Measurements from ENCODE around the gene CGNL1.

CGNL1 gene

GRCh38 chr15:57375827-57376695 lies at the start of gene CGNL1:
Gene CGNL1, plus strand, starts transcription at chr15:57376505. Its CDS starts 61,495 bp downstream, at chr15:57438000.
- DNase-seq (ENCODE audit: low spot score): peak; percentile 60

- DNase-seq (ENCODE audit: low spot score): no peak
These were observed 48.3 kb upstream of the CGNL1 start for GRCh38 chr15:57327985-57328471.

GRCh38 chr15:57328479-57328878 lies 47.8 kb upstream of the CGNL1 start:
- no peak for DNase-seq (ENCODE audit: low spot score)

- DNase-seq (ENCODE audit: low spot score): no peak
These were observed 47.4 kb upstream of the CGNL1 start for GRCh38 chr15:57328897-57329296.

GRCh38 chr15:57329582-57330367 lies 46.5 kb upstream of the CGNL1 start:
- DNase-seq (ENCODE audit: low spot score): no peak

- DNase-seq (ENCODE audit: low spot score): no peak
These were observed 45.5 kb upstream of the CGNL1 start for GRCh38 chr15:57330619-57331340.

GRCh38 chr15:57332326-57332725 lies 44.0 kb upstream of the CGNL1 start:
- DNase-seq (ENCODE audit: low spot score): no peak

GRCh38 chr15:57333487-57333886 lies 42.8 kb upstream of the CGNL1 start:
- DNase-seq (ENCODE audit: low spot score): no peak

- no peak for DNase-seq (ENCODE audit: low spot score)
These were observed 42.0 kb upstream of the CGNL1 start for GRCh38 chr15:57334257-57334656.

GRCh38 chr15:57335293-57335715 lies 41.0 kb upstream of the CGNL1 start:
- no peak for DNase-seq (ENCODE audit: low spot score)

GRCh38 chr15:57335719-57336118 lies 40.6 kb upstream of the CGNL1 start:
- DNase-seq (ENCODE audit: low spot score): no peak

- no peak for DNase-seq (ENCODE audit: low spot score)
These were observed 38.4 kb upstream of the CGNL1 start for GRCh38 chr15:57337868-57338411.

- no peak for DNase-seq (ENCODE audit: low spot score)
These were observed 37.0 kb upstream of the CGNL1 start for GRCh38 chr15:57339321-57339720.

- DNase-seq (ENCODE audit: low spot score): peak; percentile 26
These were observed 35.5 kb upstream of the CGNL1 start for GRCh38 chr15:57340682-57341259.

GRCh38 chr15:57343048-57343447 lies 33.3 kb upstream of the CGNL1 start:
- no peak for DNase-seq (ENCODE audit: low spot score)

GRCh38 chr15:57343498-57343897 lies 32.8 kb upstream of the CGNL1 start:
- DNase-seq (ENCODE audit: low spot score): no peak

- no peak for DNase-seq (ENCODE audit: low spot score)
These were observed 32.0 kb upstream of the CGNL1 start for GRCh38 chr15:57344282-57344681.

GRCh38 chr15:57345584-57345983 lies 30.7 kb upstream of the CGNL1 start:
- peak; percentile 36 for DNase-seq (ENCODE audit: low spot score)

GRCh38 chr15:57348081-57348480 lies 28.2 kb upstream of the CGNL1 start:
- DNase-seq (ENCODE audit: low spot score): no peak

GRCh38 chr15:57352535-57353316 lies 23.6 kb upstream of the CGNL1 start:
- DNase-seq (ENCODE audit: low spot score): no peak

- no peak for DNase-seq (ENCODE audit: low spot score)
These were observed 22.9 kb upstream of the CGNL1 start for GRCh38 chr15:57353317-57353804.
